ENCODE measurements around the gene RGP1.

DNA sequence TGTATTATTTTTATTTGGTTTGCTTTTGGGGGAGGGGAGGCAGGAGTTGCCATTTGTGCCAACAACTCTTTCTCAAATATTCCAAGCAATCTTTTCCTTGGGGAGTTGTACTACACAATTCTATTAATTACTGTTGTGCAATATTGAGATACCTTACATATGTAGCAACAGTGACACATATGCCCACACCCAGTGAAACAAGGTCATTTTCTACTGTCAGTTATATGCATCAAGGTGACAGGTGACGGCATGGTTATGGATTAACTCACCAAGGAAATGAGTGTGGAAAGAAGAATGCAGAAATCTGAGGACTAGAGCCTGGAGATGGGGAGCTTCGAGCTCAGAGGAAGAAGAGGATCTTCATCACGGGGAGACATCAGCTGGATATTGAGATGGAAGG lies 22.9 kb downstream of the RGP1 start:
- TF ChIP-seq, protein P1, sequence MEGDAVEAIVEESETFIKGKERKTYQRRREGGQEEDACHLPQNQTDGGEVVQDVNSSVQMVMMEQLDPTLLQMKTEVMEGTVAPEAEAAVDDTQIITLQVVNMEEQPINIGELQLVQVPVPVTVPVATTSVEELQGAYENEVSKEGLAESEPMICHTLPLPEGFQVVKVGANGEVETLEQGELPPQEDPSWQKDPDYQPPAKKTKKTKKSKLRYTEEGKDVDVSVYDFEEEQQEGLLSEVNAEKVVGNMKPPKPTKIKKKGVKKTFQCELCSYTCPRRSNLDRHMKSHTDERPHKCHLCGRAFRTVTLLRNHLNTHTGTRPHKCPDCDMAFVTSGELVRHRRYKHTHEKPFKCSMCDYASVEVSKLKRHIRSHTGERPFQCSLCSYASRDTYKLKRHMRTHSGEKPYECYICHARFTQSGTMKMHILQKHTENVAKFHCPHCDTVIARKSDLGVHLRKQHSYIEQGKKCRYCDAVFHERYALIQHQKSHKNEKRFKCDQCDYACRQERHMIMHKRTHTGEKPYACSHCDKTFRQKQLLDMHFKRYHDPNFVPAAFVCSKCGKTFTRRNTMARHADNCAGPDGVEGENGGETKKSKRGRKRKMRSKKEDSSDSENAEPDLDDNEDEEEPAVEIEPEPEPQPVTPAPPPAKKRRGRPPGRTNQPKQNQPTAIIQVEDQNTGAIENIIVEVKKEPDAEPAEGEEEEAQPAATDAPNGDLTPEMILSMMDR (IDR thresholded peaks at IDR 0.05): no peak
- no peak for TF ChIP-seq POLR2A (IDR thresholded peaks at IDR 0.05)
